Measurements from ENCODE around the gene LGALS8.
"Not testable (repeated sequence)": the region's sequence is repeated elsewhere in the genome, so short reads cannot be mapped to it uniquely, and the experiment has no call there.

The LGALS8 gene

DNA sequence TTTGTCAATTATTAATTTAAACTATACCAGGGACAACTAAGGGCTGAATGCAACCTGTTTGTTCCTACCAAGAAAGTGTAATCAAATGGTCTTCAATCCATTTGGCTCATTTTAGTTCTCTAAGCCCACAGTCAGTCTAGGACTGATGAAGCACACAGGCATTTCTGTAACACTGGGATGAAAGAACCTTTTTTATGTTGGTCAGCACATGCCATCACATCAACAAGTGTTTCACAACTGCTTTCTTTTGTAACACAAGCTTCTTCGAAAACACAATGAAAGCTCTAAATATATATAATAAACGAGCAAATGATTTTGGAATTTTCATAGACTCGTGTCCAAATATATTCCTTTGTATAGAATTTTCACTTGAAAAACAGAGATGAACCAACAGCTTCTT is 51.7 kb downstream of the LGALS8 start:
- H3K27ac Mint-ChIP-seq, result no peak overlapping the region
- peaks cover 71% of the 10 kb centered on the region for H3K36me3 Mint-ChIP-seq (ENCODE audit: low read depth)
- no peaks in the 10 kb centered on the region for H3K4me1 Mint-ChIP-seq
- H3K9me3 Mint-ChIP-seq, result no peaks in the 10 kb centered on the region
- ATAC-seq (no peak), DNase-seq (no peak)
- H3K27me3 Mint-ChIP-seq, result no peaks in the 10 kb centered on the region
- H3K4me3 Mint-ChIP-seq, result no peak overlapping the region

DNA sequence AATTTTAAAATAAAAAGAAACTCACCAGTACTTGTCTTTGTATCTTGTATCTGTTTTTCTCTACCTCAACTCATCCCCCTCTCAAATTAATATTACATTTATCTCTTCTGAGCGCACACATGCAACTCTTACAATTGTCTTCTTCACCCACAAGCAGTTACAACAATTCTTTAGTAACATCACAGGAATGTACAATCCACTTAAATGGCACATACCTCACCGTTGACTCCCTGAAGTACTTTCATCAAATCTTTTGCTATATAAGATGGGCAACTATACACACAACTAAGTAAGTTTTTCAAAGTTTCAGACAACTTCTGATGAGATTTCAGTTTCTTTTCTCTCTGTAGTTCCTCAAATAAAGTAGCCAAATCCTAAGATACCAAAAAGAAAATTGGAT is 52.2 kb downstream of the LGALS8 start:
- no peaks in the 10 kb centered on the region for H3K9me3 Mint-ChIP-seq
- no peak for DNase-seq
- H3K4me1 Mint-ChIP-seq, result no peaks in the 10 kb centered on the region
- no peak overlapping the region for H3K4me3 Mint-ChIP-seq
- H3K27me3 Mint-ChIP-seq, result no peaks in the 10 kb centered on the region
- no peak for ATAC-seq
- H3K36me3 Mint-ChIP-seq (ENCODE audit: low read depth), result peaks cover 67% of the 10 kb centered on the region
- H3K27ac Mint-ChIP-seq, result no peak overlapping the region

GRCh38 chr1:236577041-236577440 is 53.3 kb downstream of the LGALS8 start:
- not testable (repeated sequence) for H3K4me1 Mint-ChIP-seq, DNase-seq, H3K27ac Mint-ChIP-seq, H3K4me3 Mint-ChIP-seq, H3K27me3 Mint-ChIP-seq, H3K9me3 Mint-ChIP-seq, ATAC-seq
- H3K36me3 Mint-ChIP-seq (ENCODE audit: low read depth), result peaks cover 68% of the 10 kb centered on the region

DNA sequence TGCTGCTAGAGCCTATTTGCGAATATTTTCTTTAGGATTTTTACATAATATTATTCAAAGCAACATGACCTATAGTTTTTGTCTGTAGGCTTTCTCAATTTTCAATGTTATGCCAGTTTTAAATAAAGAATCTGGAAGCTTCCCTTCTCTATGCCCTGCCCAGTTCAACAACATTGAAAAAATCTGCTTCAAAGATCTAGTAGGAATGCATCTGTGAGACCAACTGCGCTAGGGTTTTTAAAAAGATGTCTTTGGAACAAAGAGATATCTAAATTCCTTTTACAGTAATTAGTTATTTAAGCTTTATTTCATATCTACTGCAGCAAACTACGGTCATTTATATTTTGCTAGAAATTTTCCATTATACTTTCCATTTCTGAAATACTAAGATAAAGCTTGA is 54.9 kb downstream of the LGALS8 start:
- no peak overlapping the region for H3K4me3 Mint-ChIP-seq
- no peaks in the 10 kb centered on the region for H3K4me1 Mint-ChIP-seq
- H3K27ac Mint-ChIP-seq, result no peak overlapping the region
- ATAC-seq (no peak), DNase-seq (no peak)
- peaks cover 64% of the 10 kb centered on the region for H3K36me3 Mint-ChIP-seq (ENCODE audit: low read depth)
- no peaks in the 10 kb centered on the region for H3K27me3 Mint-ChIP-seq
- no peaks in the 10 kb centered on the region for H3K9me3 Mint-ChIP-seq

DNA sequence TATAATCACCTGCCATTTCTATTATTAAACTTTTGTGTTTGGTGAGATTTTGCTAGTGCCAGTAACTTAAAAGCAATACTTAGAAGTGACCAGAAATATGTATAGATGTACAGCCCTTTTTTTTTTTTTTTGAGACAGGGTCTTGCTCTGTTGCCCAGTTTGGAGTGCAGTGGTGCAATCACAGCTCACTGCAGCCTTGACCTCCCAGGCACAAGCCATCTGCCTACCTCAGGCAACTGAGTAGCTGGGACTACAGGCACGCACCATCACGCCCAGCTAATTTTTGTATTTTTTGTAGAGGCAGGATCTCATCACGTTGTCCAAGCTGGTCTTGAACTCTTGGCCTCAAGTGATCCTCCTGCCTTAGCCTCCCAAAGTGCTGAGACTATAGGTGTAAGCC is 56.6 kb downstream of the LGALS8 start:
- ATAC-seq, DNase-seq, H3K27me3 Mint-ChIP-seq, H3K27ac Mint-ChIP-seq, H3K4me3 Mint-ChIP-seq, H3K9me3 Mint-ChIP-seq, H3K4me1 Mint-ChIP-seq: not testable (repeated sequence)
- peaks cover 65% of the 10 kb centered on the region for H3K36me3 Mint-ChIP-seq (ENCODE audit: low read depth)

GRCh38 chr1:236581528-236581927 is 57.7 kb downstream of the LGALS8 start:
- DNase-seq (no peak), ATAC-seq (no peak)
- Mint-ChIP-seq H3K9me3 (no peaks in the 10 kb centered on the region), H3K4me3 (no peak overlapping the region), H3K27me3 (no peaks in the 10 kb centered on the region), H3K36me3 (ENCODE audit: low read depth) (peaks cover 66% of the 10 kb centered on the region), H3K4me1 (no peaks in the 10 kb centered on the region), H3K27ac (no peak overlapping the region)

- no peaks in the 10 kb centered on the region for H3K9me3 Mint-ChIP-seq
- H3K27ac Mint-ChIP-seq, result no peak overlapping the region
- no peak for ATAC-seq
- H3K4me3 Mint-ChIP-seq, result no peak overlapping the region
- DNase-seq, result no peak
- H3K36me3 Mint-ChIP-seq (ENCODE audit: low read depth), result peaks cover 69% of the 10 kb centered on the region
- peaks cover 12% of the 10 kb centered on the region for H3K4me1 Mint-ChIP-seq
- H3K27me3 Mint-ChIP-seq, result no peaks in the 10 kb centered on the region
Observed at GRCh38 chr1:236589531-236589930, 65.7 kb downstream of the LGALS8 start.

GRCh38 chr1:236590553-236591150 is 66.9 kb downstream of the LGALS8 start:
- peaks cover 66% of the 10 kb centered on the region for H3K36me3 Mint-ChIP-seq (ENCODE audit: low read depth)
- H3K27me3 Mint-ChIP-seq, result no peaks in the 10 kb centered on the region
- no peak overlapping the region for H3K4me3 Mint-ChIP-seq
- no peak overlapping the region for H3K27ac Mint-ChIP-seq
- no peaks in the 10 kb centered on the region for H3K9me3 Mint-ChIP-seq
- no peak for DNase-seq
- ATAC-seq, result peak; percentile 28
- peaks cover 12% of the 10 kb centered on the region for H3K4me1 Mint-ChIP-seq

- no peak for ATAC-seq
- DNase-seq, result no peak
- peak overlapping the region; percentile 96 for H3K4me3 Mint-ChIP-seq
- peaks cover 24% of the 10 kb centered on the region for H3K4me1 Mint-ChIP-seq
- no peak overlapping the region for H3K27ac Mint-ChIP-seq
- no peaks in the 10 kb centered on the region for H3K27me3 Mint-ChIP-seq
- H3K9me3 Mint-ChIP-seq, result no peaks in the 10 kb centered on the region
- peaks cover 61% of the 10 kb centered on the region for H3K36me3 Mint-ChIP-seq (ENCODE audit: low read depth)
Observed at GRCh38 chr1:236602171-236602570, 78.4 kb downstream of the LGALS8 start.
